ENCODE results near the gene IPO9. TPM values are rescaled to one million over a fixed set of nuclear protein-coding genes. Genes with fewer than 3 reads are reported as not detected.

IPO9 gene
- total and polyA plus RNA-seq, 7 donors, result 8.1 to 20.2 (median 15.5) TPM

DNA sequence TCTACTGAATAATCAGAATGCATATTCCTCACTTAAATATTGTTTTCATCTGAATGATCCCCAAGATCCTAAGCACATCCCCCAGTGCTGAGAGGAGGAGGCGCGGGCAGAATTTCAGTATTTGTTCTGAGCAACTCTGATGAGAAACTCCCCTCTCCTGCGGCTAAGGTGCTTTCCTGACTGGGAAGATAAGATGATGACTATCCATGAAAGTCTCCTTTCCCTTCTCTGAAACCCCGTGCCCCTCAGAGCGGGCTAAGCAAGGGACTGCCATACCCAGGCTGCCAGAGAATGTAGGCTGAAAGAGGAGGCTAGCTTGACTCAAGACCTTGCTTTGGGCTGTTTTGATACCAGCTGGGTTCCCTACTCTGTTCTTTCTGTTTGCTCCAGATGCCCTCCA is 39.7 kb upstream of the IPO9 start:
- H3K36me3 ChIP-seq, result peaks cover 14 to 69% (median 36%) of the 10 kb centered on the region in 4 donors
- no peak for DNase-seq
- intact Hi-C loops (cut with DNase I), result no loop called here
- no peak for TF ChIP-seq EP300 (IDR thresholded peaks at IDR 0.05)
- TF ChIP-seq, protein P1, sequence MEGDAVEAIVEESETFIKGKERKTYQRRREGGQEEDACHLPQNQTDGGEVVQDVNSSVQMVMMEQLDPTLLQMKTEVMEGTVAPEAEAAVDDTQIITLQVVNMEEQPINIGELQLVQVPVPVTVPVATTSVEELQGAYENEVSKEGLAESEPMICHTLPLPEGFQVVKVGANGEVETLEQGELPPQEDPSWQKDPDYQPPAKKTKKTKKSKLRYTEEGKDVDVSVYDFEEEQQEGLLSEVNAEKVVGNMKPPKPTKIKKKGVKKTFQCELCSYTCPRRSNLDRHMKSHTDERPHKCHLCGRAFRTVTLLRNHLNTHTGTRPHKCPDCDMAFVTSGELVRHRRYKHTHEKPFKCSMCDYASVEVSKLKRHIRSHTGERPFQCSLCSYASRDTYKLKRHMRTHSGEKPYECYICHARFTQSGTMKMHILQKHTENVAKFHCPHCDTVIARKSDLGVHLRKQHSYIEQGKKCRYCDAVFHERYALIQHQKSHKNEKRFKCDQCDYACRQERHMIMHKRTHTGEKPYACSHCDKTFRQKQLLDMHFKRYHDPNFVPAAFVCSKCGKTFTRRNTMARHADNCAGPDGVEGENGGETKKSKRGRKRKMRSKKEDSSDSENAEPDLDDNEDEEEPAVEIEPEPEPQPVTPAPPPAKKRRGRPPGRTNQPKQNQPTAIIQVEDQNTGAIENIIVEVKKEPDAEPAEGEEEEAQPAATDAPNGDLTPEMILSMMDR (IDR thresholded peaks at IDR 0.05), result no peak
- peaks cover 0 to 49% (median 47%) of the 10 kb centered on the region in 4 donors for H3K4me1 ChIP-seq
- no peak overlapping the region for H3K4me3 ChIP-seq
- H3K27ac ChIP-seq, result peak overlapping the region; percentile 59 to 76 (median 65)
- H3K9me3 ChIP-seq, result no peaks in the 10 kb centered on the region
- 97 to 98% methylated on average over 5 of the region's 5 CpGs for WGBS, 2 donors
- no peaks in the 10 kb centered on the region for H3K27me3 ChIP-seq

DNA sequence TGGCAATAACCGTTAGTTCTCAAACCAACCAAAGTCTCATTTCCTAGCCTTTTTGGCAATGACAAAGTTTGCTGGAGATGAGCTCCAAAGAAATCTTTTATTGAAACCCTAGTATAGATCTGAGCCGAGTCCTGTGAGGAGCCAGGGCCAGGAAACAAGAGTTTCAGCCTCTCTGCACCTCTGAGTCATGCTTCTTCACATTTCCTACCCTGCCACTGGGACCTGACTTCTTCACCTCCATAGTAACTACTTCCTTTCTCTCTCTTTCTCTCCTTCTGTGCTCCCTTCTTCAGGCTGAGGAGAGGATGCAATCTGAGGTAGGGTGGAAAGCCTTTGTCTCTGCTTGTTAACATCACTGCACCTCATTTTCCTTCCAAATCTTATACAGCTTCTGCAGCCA is 38.7 kb upstream of the IPO9 start:
- H3K4me3 ChIP-seq, result no peak overlapping the region
- H3K4me1 ChIP-seq, result peaks cover 0 to 49% (median 47%) of the 10 kb centered on the region in 4 donors
- WGBS, 2 donors, result 73 to 80% methylated on average over 2 of the region's 2 CpGs
- no peaks in the 10 kb centered on the region for H3K27me3 ChIP-seq
- no peak for TF ChIP-seq POLR2A (IDR thresholded peaks at IDR 0.05)
- TF ChIP-seq POLR2AphosphoS5 (IDR thresholded peaks at IDR 0.05), result peak in 1 of 4 donors; percentile 40
- peaks cover 23 to 69% (median 43%) of the 10 kb centered on the region in 4 donors for H3K36me3 ChIP-seq
- intact Hi-C loops (cut with DNase I), result no loop called here
- H3K27ac ChIP-seq, result peak overlapping the region; percentile 59 to 76 (median 65)
- DNase-seq, result peak; percentile 80
- H3K9me3 ChIP-seq, result no peaks in the 10 kb centered on the region

DNA sequence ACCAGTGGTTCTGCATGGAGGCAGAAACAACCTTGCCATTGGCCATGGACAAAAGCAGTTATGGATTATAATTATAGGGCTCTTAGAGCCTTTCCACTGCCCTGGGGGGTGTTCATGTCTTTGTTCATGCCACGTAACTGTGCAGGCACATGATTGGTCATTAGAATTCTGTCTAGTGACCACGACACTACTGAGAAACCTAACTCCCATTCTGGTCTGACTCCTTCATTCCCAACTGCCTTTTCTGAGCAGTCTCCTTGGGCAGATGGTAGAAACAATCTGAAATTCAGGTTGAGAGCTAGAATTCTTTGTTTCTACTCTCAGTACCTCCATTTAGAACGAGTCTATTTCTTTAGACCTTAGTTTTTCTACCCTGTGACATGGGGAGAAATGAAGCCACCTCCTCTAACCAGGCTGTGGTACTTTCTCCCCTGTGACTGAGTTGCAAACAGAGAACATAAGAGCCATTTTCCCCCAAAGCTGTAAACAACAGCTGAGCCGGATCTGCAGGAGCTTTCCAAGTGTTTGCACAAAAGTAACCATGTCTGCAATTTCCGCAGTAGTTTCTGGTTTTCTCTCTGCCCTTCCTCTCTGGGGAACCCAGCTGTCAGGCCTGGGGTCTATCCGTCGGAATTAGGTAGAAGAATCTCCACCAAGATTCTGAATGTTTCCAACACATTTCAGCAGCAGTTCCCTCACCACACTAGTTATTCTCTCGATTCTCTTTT is 37.7 kb upstream of the IPO9 start:
- peaks cover 23 to 70% (median 44%) of the 10 kb centered on the region in 4 donors for H3K36me3 ChIP-seq
- intact Hi-C loops (cut with DNase I), result no loop called here
- H3K9me3 ChIP-seq, result no peaks in the 10 kb centered on the region
- WGBS, 2 donors, result 55 to 70% methylated on average over 8 of the region's 8 CpGs
- H3K27me3 ChIP-seq, result no peaks in the 10 kb centered on the region
- H3K4me1 ChIP-seq, result peaks cover 0 to 48% (median 45%) of the 10 kb centered on the region in 4 donors
- H3K4me3 ChIP-seq, result no peak overlapping the region
- peak overlapping the region; percentile 59 to 76 (median 65) for H3K27ac ChIP-seq
- TF ChIP-seq POLR2A (IDR thresholded peaks at IDR 0.05), result no peak
- peak in 1 of 4 donors; percentile 5 for TF ChIP-seq POLR2AphosphoS5 (IDR thresholded peaks at IDR 0.05)
- TF ChIP-seq, protein P1 (IDR thresholded peaks at IDR 0.05), result no peak
- no peak for TF ChIP-seq EP300 (IDR thresholded peaks at IDR 0.05)
- no peak for DNase-seq

DNA sequence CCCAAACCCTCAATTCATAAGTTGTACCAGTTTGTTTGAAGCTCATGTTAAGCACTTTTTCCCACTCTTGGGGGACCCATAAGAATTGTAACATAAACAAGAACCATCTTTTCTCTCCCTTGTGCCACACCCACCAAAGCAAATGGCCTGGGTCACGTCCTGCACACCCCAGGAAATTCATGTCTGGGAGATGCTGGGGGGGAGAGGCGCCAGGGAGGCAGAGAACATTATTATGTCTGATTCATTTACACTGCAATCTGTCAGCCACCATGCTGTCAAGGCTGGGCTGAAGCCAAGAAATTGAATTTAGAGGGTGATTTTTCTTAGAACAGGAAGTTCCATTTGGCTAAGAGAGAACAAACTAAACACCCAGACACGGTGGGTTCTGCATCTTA is 37.2 kb upstream of the IPO9 start:
- 22 to 30% methylated on average over 3 of the region's 3 CpGs for WGBS, 2 donors

DNA sequence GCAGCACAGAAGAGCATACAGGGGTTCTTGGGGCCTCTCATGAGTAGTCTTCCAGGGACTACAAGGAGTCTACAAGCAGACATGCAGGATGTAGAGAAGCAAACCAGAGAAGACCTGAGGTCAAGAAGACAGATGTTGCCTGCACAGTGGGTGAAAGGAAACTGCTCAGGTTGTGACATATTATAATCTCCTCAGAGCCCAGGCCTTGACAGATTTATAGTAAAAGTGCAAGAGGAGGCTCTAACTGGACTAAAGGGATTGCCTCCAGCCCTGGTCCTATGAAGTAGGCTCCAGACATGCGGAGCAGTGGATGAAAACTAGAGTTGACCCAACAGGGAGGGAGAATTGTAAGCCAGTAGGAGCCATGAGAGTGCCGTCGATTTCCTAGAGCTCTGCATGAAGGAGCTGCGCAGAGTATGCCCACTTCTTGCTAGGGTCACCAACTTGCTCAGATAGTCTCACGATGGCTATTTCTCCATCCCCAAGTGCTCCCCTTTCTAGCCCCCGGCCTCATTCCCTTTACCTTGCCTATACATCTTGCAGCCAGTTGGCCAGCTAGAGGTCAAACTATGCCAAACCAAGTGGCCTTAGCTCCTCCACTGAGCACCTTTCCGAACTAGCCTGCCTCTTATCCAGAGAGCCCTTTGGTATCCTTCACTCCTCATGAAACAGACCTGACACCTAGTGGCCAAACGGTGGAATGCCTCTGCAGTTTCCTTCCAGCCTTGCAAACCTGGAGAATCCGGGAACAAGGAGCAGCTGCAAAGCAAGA is 36.2 kb upstream of the IPO9 start:
- DNase-seq, result peak; percentile 90
- Histone ChIP-seq H3K36me3 (peaks cover 14 to 71% (median 39%) of the 10 kb centered on the region in 4 donors), H3K4me3 (no peak overlapping the region), H3K27ac (peak overlapping the region; percentile 59 to 76 (median 65)), H3K27me3 (no peaks in the 10 kb centered on the region), H3K4me1 (peaks cover 0 to 38% (median 36%) of the 10 kb centered on the region in 4 donors), H3K9me3 (no peaks in the 10 kb centered on the region)
- WGBS, 2 donors, result 58 to 61% methylated on average over 9 of the region's 9 CpGs
- TF ChIP-seq, protein P1 (IDR thresholded peaks at IDR 0.05), result peak; percentile 89 to 99 (median 97)
- TF ChIP-seq EP300 (IDR thresholded peaks at IDR 0.05) (no peak), POLR2A (IDR thresholded peaks at IDR 0.05) (no peak), POLR2AphosphoS5 (IDR thresholded peaks at IDR 0.05) (peak in 2 of 4 donors; percentile 10 to 30)
- intact Hi-C loops (cut with DNase I), result loop anchor here (1.0 to 2.0 kb wide), 3 partner anchors 83 to 262 kb away; no protein-coding TSS in a partner anchor

More for the DNA sequence above, 37.2 kb upstream of the IPO9 start:
- Histone ChIP-seq H3K27me3 (no peaks in the 10 kb centered on the region), H3K4me1 (peaks cover 0 to 42% (median 40%) of the 10 kb centered on the region in 4 donors), H3K9me3 (no peaks in the 10 kb centered on the region), H3K27ac (peak overlapping the region; percentile 59 to 76 (median 65)), H3K36me3 (peaks cover 17 to 70% (median 44%) of the 10 kb centered on the region in 4 donors), H3K4me3 (no peak overlapping the region)
- intact Hi-C loops (cut with DNase I), result loop anchor here (2.0 kb wide), 1 partner anchor 261 kb away; no protein-coding TSS in a partner anchor
- TF ChIP-seq POLR2AphosphoS5 (IDR thresholded peaks at IDR 0.05) (peak in 2 of 4 donors; percentile 29 to 42), EP300 (IDR thresholded peaks at IDR 0.05) (no peak)
- DNase-seq, result no peak

Data from sigmoid colon (tissue), 7 donors.